Peyer's patch (tissue), 4 donors: Measurements from ENCODE around the gene CD93.

Source experiments
- CTCF ChIP-seq, 6 experiments: fragments of 450-650 bp in 4 of 6; fragments of 200-600 bp in 2 of 6; sonication (generic) in 1 of 6; IDR thresholded peaks; one replicate each; pipeline ENCODE4 v1.5.1; 2017 to 2019; ENCODE audit warnings: antibody characterized with exemption in 6 of 6, mild to moderate bottlenecking in 3 of 6, moderate library complexity in 1 of 6
- POLR2A ChIP-seq, 2 donors: fragments of 450-650 bp; IDR thresholded peaks; one replicate each; pipeline ENCODE4 v1.5.1; 2017; ENCODE audit warnings: antibody characterized with exemption in 2 of 2, mild to moderate bottlenecking in 2 of 2, moderate library complexity in 2 of 2

- TF ChIP-seq CTCF (IDR thresholded peaks at IDR 0.05) (no peak), POLR2A (IDR thresholded peaks at IDR 0.05) (no peak)
Observed at GRCh38 chr20:23042270-23042669, 43.9 kb downstream of the CD93 start.
